ENCODE results near the gene KLHDC4. TPM values are rescaled to one million over a fixed set of nuclear protein-coding genes. Genes with fewer than 3 reads are reported as not detected.

The KLHDC4 gene
- total RNA-seq, 1 experiment from 2014 or later, result 50.7 TPM

- no peak overlapping the region for H3K4me3 ChIP-seq (ENCODE audit: low read depth in 2 of 2, low read length in 2 of 2)
- TF ChIP-seq POLR2AphosphoS5 (IDR thresholded peaks at IDR 0.05; ENCODE audit: low read depth, low read length) (no peak), TCF7L2 (IDR thresholded peaks at IDR 0.05; ENCODE audit: low read depth, low read length) (no peak)
- H3K27ac ChIP-seq (ENCODE audit: low read length), result peak overlapping the region; percentile 23; the same call in 1 of the 2 replicates
- peaks cover 13% of the 10 kb centered on the region for H3K4me1 ChIP-seq (ENCODE audit: control insufficient read depth, insufficient read depth, low read length)
- no peak for ATAC-seq
- no peaks in the 10 kb centered on the region for H3K9me3 ChIP-seq (ENCODE audit: control insufficient read depth, insufficient read depth, low read depth, low read length)
- POLR2A ChIA-PET, result interaction anchor here (0.6 kb wide), 1 partner anchor 44 kb away, joined by 3 read pairs; no protein-coding TSS in a partner anchor
- H3K36me3 ChIP-seq (ENCODE audit: control insufficient read depth, insufficient read depth, low read length), result no peaks in the 10 kb centered on the region
- in situ Hi-C loops (cut with HindIII; ENCODE audit: low pct_unique_long_range_greater_than_20kb, low sequenced_read_pairs), result no loop called here
- no peaks in the 10 kb centered on the region for H3K27me3 ChIP-seq (ENCODE audit: control insufficient read depth, insufficient read depth, low read length)
- no peak for DNase-seq (ENCODE audit: low read depth, low spot score)
- intact Hi-C loops (cut with micrococcal nuclease; ENCODE audit: unreplicated experiment), result no loop called here
- BruUV-seq (replicated peaks), result no TSS peak
- CTCF ChIA-PET, result no interaction called here
Observed at GRCh38 chr16:87808108-87808507, 42.3 kb upstream of the KLHDC4 start.

DNA sequence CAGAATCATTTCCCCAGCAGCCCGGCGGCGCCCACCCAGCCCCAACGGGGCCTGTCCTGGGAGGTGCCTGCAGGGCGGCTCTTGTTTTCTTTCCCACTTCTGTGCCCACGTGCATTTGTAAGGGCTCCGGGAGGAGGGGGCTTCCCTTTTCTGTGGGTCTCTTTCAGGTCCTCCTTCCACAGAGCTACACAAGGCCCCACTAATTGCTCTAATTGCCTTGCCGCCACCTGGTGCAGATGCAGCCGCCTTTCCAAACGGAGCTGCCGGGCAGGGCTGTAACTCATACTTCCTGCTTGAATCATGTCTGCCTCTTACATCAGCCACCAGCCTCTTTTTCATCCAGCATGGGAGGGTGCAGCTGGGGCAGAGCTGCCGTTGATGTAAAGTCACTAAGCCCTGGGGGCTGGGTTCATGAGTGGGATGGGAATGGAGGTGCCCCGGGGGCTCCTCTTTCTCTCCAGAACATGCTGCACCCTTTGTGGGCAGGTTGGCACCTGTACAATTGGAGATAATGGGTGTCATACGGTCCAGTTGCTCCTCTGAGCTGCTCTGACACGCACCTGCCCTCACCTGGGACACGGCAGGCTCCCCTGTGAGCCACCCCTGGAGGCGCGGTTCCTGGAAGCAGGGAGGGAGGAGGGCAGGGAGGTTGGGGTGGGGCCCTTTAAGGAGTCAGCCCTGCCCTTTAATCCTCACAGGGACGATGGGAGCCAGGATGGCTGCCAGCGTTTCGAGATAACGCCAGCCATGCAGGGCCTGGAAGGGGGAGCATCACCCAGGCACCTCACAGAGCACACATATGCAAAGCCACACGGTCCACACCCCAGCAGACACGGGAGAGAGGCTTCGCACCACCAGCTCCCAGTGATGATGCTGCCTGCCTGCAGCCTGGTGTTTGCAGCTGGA lies 41.1 kb upstream of the KLHDC4 start:
- H3K4me3 ChIP-seq (ENCODE audit: low read depth in 2 of 2, low read length in 2 of 2), result peak overlapping the region; percentile 3 to 30; a peak in 3 of 4 replicates
- TF ChIP-seq TCF7L2 (IDR thresholded peaks at IDR 0.05; ENCODE audit: low read depth, low read length) (no peak), POLR2AphosphoS5 (IDR thresholded peaks at IDR 0.05; ENCODE audit: low read depth, low read length) (no peak), SIN3A (IDR thresholded peaks at IDR 0.05; ENCODE audit: borderline replicate concordance, insufficient read depth, low read depth, low read length) (no peak), REST (IDR thresholded peaks at IDR 0.05; ENCODE audit: insufficient read depth in 1 of 2, low read depth in 2 of 2, low read length in 1 of 2) (no peak)
- TF ChIP-seq, protein P1, sequence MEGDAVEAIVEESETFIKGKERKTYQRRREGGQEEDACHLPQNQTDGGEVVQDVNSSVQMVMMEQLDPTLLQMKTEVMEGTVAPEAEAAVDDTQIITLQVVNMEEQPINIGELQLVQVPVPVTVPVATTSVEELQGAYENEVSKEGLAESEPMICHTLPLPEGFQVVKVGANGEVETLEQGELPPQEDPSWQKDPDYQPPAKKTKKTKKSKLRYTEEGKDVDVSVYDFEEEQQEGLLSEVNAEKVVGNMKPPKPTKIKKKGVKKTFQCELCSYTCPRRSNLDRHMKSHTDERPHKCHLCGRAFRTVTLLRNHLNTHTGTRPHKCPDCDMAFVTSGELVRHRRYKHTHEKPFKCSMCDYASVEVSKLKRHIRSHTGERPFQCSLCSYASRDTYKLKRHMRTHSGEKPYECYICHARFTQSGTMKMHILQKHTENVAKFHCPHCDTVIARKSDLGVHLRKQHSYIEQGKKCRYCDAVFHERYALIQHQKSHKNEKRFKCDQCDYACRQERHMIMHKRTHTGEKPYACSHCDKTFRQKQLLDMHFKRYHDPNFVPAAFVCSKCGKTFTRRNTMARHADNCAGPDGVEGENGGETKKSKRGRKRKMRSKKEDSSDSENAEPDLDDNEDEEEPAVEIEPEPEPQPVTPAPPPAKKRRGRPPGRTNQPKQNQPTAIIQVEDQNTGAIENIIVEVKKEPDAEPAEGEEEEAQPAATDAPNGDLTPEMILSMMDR (IDR thresholded peaks at IDR 0.05), result no peak
- no TSS peak for BruUV-seq (replicated peaks)

GRCh38 chr16:87806261-87806640 lies 40.5 kb upstream of the KLHDC4 start:
- CTCF ChIA-PET, result no interaction called here
- TF ChIP-seq, protein P1 (IDR thresholded peaks at IDR 0.05), result no peak
- TF ChIP-seq SIN3A (IDR thresholded peaks at IDR 0.05; ENCODE audit: borderline replicate concordance, insufficient read depth, low read depth, low read length) (no peak), REST (IDR thresholded peaks at IDR 0.05; ENCODE audit: insufficient read depth in 1 of 2, low read depth in 2 of 2, low read length in 1 of 2) (no peak), TCF7L2 (IDR thresholded peaks at IDR 0.05; ENCODE audit: low read depth, low read length) (no peak), POLR2AphosphoS5 (IDR thresholded peaks at IDR 0.05; ENCODE audit: low read depth, low read length) (no peak)
- Histone ChIP-seq H3K4me3 (ENCODE audit: low read depth in 2 of 2, low read length in 2 of 2) (peak overlapping the region; percentile 3 to 30; a peak in 3 of 4 replicates), H3K36me3 (ENCODE audit: control insufficient read depth, insufficient read depth, low read length) (no peaks in the 10 kb centered on the region), H3K4me1 (ENCODE audit: control insufficient read depth, insufficient read depth, low read length) (peaks cover 13% of the 10 kb centered on the region), H3K9me3 (ENCODE audit: control insufficient read depth, insufficient read depth, low read depth, low read length) (no peaks in the 10 kb centered on the region), H3K27me3 (ENCODE audit: control insufficient read depth, insufficient read depth, low read length) (no peaks in the 10 kb centered on the region), H3K27ac (ENCODE audit: low read length) (peak overlapping the region; percentile 76; the same call in 1 of the 2 replicates)
- no peak; the same call in 1 of the 2 replicates for ATAC-seq
- intact Hi-C loops (cut with micrococcal nuclease; ENCODE audit: unreplicated experiment) (no loop called here), in situ Hi-C loops (cut with HindIII; ENCODE audit: low pct_unique_long_range_greater_than_20kb, low sequenced_read_pairs) (no loop called here)
- no TSS peak for BruUV-seq (replicated peaks)
- DNase-seq (ENCODE audit: low read depth, low spot score), result no peak
- POLR2A ChIA-PET, result no interaction called here

More for the DNA sequence above, 41.1 kb upstream of the KLHDC4 start:
- H3K27ac ChIP-seq (ENCODE audit: low read length), result peak overlapping the region; percentile 76
- intact Hi-C loops (cut with micrococcal nuclease; ENCODE audit: unreplicated experiment), result no loop called here
- H3K27me3 ChIP-seq (ENCODE audit: control insufficient read depth, insufficient read depth, low read length), result no peaks in the 10 kb centered on the region
- ATAC-seq (peak; percentile 82), DNase-seq (ENCODE audit: low read depth, low spot score) (peak; percentile 41)
- H3K4me1 ChIP-seq (ENCODE audit: control insufficient read depth, insufficient read depth, low read length), result peaks cover 13% of the 10 kb centered on the region
- in situ Hi-C loops (cut with HindIII; ENCODE audit: low pct_unique_long_range_greater_than_20kb, low sequenced_read_pairs), result no loop called here
- POLR2A ChIA-PET, result no interaction called here
- CTCF ChIA-PET, result no interaction called here
- no peaks in the 10 kb centered on the region for H3K9me3 ChIP-seq (ENCODE audit: control insufficient read depth, insufficient read depth, low read depth, low read length)
- H3K36me3 ChIP-seq (ENCODE audit: control insufficient read depth, insufficient read depth, low read length), result no peaks in the 10 kb centered on the region
